ENCODE data around the gene NFIX. TPM values are rescaled to one million over a fixed set of nuclear protein-coding genes. Genes with fewer than 3 reads are reported as not detected.

NFIX gene
- total RNA-seq, 1 experiment from 2014 or later = 69.7 TPM

DNA sequence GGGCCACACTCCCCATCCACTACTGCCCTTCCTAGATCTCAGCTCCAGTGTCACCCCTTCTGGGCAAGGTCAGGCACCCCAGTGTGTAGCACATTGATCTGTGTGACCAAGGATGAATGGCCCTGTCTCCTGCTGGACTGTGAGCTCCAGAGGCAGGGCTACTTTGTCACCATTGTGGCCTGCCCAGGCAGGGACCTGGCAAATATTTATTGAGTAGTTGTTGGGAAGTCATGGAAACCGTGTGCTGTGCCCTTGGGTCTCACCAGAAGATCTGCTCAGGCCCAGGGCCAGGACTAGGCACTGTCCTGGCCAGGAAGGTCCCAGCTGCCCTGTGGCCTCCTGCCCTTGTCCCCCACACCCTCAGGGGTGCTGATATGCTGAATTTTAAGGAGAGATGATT, 133.3 kb downstream of the NFIX start:
- Histone ChIP-seq H3K27me3 (replicated peaks; ENCODE audit: insufficient read depth, low read depth, low read length, poor library complexity) (no peaks in the 10 kb centered on the region), H3K4me1 (ENCODE audit: insufficient read depth, low read length, poor library complexity, severe bottlenecking) (peaks cover 2% of the 10 kb centered on the region), H3K4me3 (ENCODE audit: low read depth, low read length, poor library complexity, severe bottlenecking) (no peak overlapping the region), H3K36me3 (ENCODE audit: insufficient read depth, low read length, poor library complexity, severe bottlenecking) (peaks cover 9% of the 10 kb centered on the region), H3K27ac (ENCODE audit: low read depth, low read length, poor library complexity, severe bottlenecking) (no peak overlapping the region), H3K9me3 (ENCODE audit: low read depth, low read length, poor library complexity, severe bottlenecking) (no peaks in the 10 kb centered on the region)
- TF ChIP-seq, protein P1, sequence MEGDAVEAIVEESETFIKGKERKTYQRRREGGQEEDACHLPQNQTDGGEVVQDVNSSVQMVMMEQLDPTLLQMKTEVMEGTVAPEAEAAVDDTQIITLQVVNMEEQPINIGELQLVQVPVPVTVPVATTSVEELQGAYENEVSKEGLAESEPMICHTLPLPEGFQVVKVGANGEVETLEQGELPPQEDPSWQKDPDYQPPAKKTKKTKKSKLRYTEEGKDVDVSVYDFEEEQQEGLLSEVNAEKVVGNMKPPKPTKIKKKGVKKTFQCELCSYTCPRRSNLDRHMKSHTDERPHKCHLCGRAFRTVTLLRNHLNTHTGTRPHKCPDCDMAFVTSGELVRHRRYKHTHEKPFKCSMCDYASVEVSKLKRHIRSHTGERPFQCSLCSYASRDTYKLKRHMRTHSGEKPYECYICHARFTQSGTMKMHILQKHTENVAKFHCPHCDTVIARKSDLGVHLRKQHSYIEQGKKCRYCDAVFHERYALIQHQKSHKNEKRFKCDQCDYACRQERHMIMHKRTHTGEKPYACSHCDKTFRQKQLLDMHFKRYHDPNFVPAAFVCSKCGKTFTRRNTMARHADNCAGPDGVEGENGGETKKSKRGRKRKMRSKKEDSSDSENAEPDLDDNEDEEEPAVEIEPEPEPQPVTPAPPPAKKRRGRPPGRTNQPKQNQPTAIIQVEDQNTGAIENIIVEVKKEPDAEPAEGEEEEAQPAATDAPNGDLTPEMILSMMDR (conservative IDR thresholded peaks at IDR 0.05; ENCODE audit: low read depth, low read length) = no peak
- no peak for TF ChIP-seq EZH2 (IDR thresholded peaks at IDR 0.05; ENCODE audit: borderline replicate concordance, low read depth, low read length, poor library complexity, severe bottlenecking)
- CTCF ChIA-PET = no interaction called here
- POLR2A ChIA-PET (ENCODE audit: low non-redundant PET) = interaction anchor here (0.5 kb wide), 1 partner anchor 16 kb away, joined by 3 read pairs; no protein-coding TSS in a partner anchor
- no peak for DNase-seq (ENCODE audit: low spot score)
- BruUV-seq (replicated peaks) = no TSS peak
- intact Hi-C loops (cut with micrococcal nuclease; ENCODE audit: unreplicated experiment) = no loop called here

DNA sequence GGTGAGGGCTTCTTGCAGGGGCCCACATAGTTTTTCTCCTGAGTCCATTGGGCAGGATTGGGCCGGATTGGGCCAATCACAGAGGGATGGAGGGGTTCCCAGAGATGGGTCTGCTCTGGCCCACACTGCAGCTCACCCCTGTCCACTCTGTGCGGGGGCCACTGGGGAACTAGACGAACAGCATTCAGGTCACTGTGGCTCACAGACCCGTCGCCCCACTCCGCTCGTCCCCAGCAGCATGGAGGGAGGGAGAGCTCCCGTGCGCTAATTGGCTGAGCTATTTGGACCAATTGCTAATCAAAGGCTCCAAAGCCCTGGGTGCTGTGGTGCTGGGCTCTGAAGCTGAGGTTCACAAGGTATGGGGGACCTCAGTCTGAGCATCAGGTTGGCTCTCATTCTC, 134.1 kb downstream of the NFIX start:
- Histone ChIP-seq H3K27ac (ENCODE audit: low read depth, low read length, poor library complexity, severe bottlenecking) (no peak overlapping the region), H3K4me3 (ENCODE audit: low read depth, low read length, poor library complexity, severe bottlenecking) (no peak overlapping the region), H3K4me1 (ENCODE audit: insufficient read depth, low read length, poor library complexity, severe bottlenecking) (no peaks in the 10 kb centered on the region), H3K36me3 (ENCODE audit: insufficient read depth, low read length, poor library complexity, severe bottlenecking) (peaks cover 12% of the 10 kb centered on the region), H3K9me3 (ENCODE audit: low read depth, low read length, poor library complexity, severe bottlenecking) (no peaks in the 10 kb centered on the region), H3K27me3 (replicated peaks; ENCODE audit: insufficient read depth, low read depth, low read length, poor library complexity) (no peaks in the 10 kb centered on the region)
- intact Hi-C loops (cut with micrococcal nuclease; ENCODE audit: unreplicated experiment) = no loop called here
- POLR2A ChIA-PET (ENCODE audit: low non-redundant PET) = interaction anchor here (0.5 kb wide), 1 partner anchor 16 kb away, joined by 3 read pairs; no protein-coding TSS in a partner anchor
- BruUV-seq (replicated peaks) = no TSS peak
- CTCF ChIA-PET = no interaction called here
- no peak for DNase-seq (ENCODE audit: low spot score)
- TF ChIP-seq, protein P1 (conservative IDR thresholded peaks at IDR 0.05; ENCODE audit: low read depth, low read length) = no peak
- TF ChIP-seq EZH2 (IDR thresholded peaks at IDR 0.05; ENCODE audit: borderline replicate concordance, low read depth, low read length, poor library complexity, severe bottlenecking) = no peak

GRCh38 chr19:13130886-13131490, 135.7 kb downstream of the NFIX start:
- DNase-seq (ENCODE audit: low spot score) = no peak
- intact Hi-C loops (cut with micrococcal nuclease; ENCODE audit: unreplicated experiment) = no loop called here
- H3K36me3 ChIP-seq (ENCODE audit: insufficient read depth, low read length, poor library complexity, severe bottlenecking) = peaks cover 28% of the 10 kb centered on the region
- BruUV-seq (replicated peaks) = no TSS peak
- no peaks in the 10 kb centered on the region for H3K27me3 ChIP-seq (replicated peaks; ENCODE audit: insufficient read depth, low read depth, low read length, poor library complexity)
- no peaks in the 10 kb centered on the region for H3K9me3 ChIP-seq (ENCODE audit: low read depth, low read length, poor library complexity, severe bottlenecking)
- no peak overlapping the region for H3K27ac ChIP-seq (ENCODE audit: low read depth, low read length, poor library complexity, severe bottlenecking)
- no peak for TF ChIP-seq EZH2 (IDR thresholded peaks at IDR 0.05; ENCODE audit: borderline replicate concordance, low read depth, low read length, poor library complexity, severe bottlenecking)
- TF ChIP-seq, protein P1 (conservative IDR thresholded peaks at IDR 0.05; ENCODE audit: low read depth, low read length) = no peak
- ChIA-PET CTCF (no interaction called here), POLR2A (ENCODE audit: low non-redundant PET) (no interaction called here)
- no peak overlapping the region for H3K4me3 ChIP-seq (ENCODE audit: low read depth, low read length, poor library complexity, severe bottlenecking)
- H3K4me1 ChIP-seq (ENCODE audit: insufficient read depth, low read length, poor library complexity, severe bottlenecking) = no peaks in the 10 kb centered on the region

All from A673 (cell line).